IPS-15b (cell line): Measurements from ENCODE around the gene HOXA1.

Experiments
- H3K27me3 ChIP-seq: one replicate; pipeline ENCODE4 v1.6.1; 2013; ENCODE audit warnings: low read length; ENCODE audit not compliant: control insufficient read depth, insufficient read depth
- H3K36me3 ChIP-seq: one replicate; pipeline ENCODE4 v1.6.1; 2013; ENCODE audit warnings: low read length; ENCODE audit not compliant: control insufficient read depth, insufficient read depth
- H3K4me1 ChIP-seq: one replicate; pipeline ENCODE4 v1.6.1; 2013; ENCODE audit warnings: mild to moderate bottlenecking, low read length; ENCODE audit not compliant: control insufficient read depth, insufficient read depth
- H3K4me3 ChIP-seq: one replicate; pipeline ENCODE4 v1.5.1; 2013; ENCODE audit warnings: low read depth, low read length
- H3K9ac ChIP-seq: one replicate; pipeline ENCODE4 v1.6.1; 2013; ENCODE audit warnings: low read depth, mild to moderate bottlenecking, low read length
- H3K9me3 ChIP-seq: one replicate; pipeline ENCODE4 v1.6.1; 2013; ENCODE audit warnings: mild to moderate bottlenecking, low read length; ENCODE audit not compliant: control insufficient read depth, insufficient read depth

The HOXA1 gene

DNA sequence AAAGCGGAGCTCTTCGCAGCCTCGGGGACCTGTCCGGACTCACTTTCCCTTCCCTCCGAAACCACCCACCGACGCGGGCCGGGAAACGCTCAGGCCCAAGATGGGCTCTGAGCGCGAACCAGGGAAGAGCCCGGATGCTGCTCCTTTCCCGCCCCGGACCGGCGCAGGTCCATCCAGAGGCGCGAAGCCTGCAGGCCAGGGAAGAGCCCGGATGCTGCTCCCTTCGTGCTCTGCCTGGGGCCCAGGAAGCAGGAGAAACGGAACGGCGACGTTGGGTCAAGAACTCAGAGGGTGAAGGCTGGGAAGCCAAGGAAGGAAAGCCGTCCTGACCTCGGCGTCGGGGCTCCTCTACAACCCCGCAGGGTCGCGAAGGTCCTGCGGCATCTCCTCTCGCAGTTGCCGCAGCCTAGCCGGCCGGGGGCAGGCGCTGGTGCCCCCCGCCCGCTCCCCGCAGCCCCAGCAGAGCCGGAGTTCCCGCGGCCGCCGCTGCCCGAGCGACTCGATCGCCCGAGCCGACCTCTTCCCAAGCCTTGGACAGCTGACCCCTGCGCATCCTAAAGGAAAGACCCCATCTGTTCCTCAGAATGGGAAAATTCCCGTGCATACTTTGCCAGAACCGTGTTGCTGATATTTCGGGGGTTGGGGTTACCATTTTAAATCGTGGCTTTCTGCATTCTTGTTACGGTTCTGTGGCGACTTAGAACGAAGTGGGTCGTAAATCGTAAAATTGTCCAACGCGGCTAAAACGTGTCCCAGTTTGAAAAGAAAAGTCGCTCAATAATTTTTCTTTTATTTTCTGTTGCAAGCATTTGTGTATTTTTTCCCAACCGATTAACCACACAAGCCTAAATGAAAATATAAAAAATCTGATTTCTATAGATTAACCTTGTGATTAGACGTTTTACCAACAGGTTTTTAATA, 7.5 kb downstream of the HOXA1 start:
- no peak overlapping the region for H3K9ac ChIP-seq
- H3K9me3 ChIP-seq: no peaks in the 10 kb centered on the region
- peaks cover 32% of the 10 kb centered on the region for H3K4me1 ChIP-seq
- H3K4me3 ChIP-seq: peak overlapping the region; percentile 37
- no peaks in the 10 kb centered on the region for H3K36me3 ChIP-seq
- H3K27me3 ChIP-seq: peaks cover 79% of the 10 kb centered on the region

DNA sequence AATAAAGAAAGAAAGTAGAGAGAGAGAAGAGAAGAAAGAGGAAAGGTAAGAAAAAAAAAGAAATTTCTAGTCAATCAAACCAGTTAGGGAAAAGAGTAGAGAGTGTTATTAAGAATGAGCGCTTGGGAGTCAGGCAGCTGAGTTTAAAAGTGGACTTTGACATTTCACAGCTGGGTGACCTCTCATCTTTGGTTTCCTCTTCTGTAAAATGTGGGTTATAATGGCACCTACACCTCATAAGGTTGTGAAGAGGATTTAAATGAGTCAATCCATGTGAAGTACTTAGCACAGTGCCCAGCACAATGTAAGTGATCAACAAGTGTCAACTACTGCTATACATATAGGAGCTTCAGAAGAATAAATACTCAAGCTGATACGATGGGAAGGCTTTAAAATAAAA, 12.2 kb downstream of the HOXA1 start:
- H3K36me3 ChIP-seq: no peaks in the 10 kb centered on the region
- no peaks in the 10 kb centered on the region for H3K9me3 ChIP-seq
- peaks cover 36% of the 10 kb centered on the region for H3K27me3 ChIP-seq

DNA sequence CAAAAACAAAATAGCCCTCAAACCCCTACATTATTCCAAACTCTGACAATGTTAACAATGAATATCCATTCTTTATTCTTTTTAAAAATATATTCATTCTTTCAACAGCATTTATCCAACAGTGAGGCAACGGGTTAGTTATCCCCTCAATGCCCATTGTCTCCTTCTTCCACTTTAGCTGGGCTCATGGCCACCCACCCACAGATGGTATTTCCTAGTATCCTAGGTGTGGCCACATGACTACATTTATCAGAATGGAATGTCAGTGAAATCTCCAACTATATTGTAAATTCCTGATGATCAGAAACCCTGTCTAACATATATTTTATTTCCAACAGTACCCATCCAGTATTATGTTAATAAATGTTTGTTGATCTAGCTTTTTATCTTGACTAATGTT, 13.6 kb downstream of the HOXA1 start:
- H3K9ac ChIP-seq: no peak overlapping the region
- no peaks in the 10 kb centered on the region for H3K9me3 ChIP-seq

More for the DNA sequence above, 12.2 kb downstream of the HOXA1 start:
- H3K4me1 ChIP-seq: peaks cover 4% of the 10 kb centered on the region
- H3K4me3 ChIP-seq: no peak overlapping the region
- H3K9ac ChIP-seq: no peak overlapping the region

DNA sequence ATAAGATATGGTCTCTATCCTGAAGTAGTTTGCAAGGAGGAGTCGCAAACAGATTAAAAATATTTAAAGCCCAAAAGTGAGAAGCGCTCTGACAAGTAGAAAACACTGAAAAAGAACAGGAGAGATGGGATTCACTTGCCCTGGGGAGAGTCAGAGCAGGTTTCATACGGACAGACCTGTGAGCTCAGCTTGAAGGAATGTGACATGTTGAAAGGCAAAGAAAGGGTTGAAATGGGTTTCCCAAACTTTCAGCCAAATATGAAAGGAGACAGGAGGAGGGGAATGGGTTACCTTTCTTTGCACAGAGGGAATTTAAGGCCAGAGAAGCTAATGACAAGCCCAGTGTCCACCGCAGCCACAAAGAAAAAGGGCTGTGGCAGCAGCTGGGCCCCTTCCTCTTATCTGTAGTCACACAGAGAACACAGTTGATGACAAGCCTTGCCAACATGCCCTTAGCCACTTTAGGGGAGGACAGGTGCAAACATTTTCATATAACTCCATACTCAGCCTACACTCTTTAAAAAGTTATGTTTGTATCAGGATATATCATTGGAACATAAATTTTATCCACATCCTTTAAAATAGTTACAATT, 14.9 kb downstream of the HOXA1 start:
- Histone ChIP-seq H3K36me3 (no peaks in the 10 kb centered on the region), H3K9me3 (no peaks in the 10 kb centered on the region), H3K27me3 (peaks cover 11% of the 10 kb centered on the region), H3K4me3 (no peak overlapping the region), H3K9ac (no peak overlapping the region), H3K4me1 (peaks cover 4% of the 10 kb centered on the region)

More for the DNA sequence above, 13.6 kb downstream of the HOXA1 start:
- H3K27me3 ChIP-seq: peaks cover 22% of the 10 kb centered on the region
- no peak overlapping the region for H3K4me3 ChIP-seq
- H3K36me3 ChIP-seq: no peaks in the 10 kb centered on the region
- peaks cover 4% of the 10 kb centered on the region for H3K4me1 ChIP-seq

- H3K4me3 ChIP-seq: no peak overlapping the region
- no peaks in the 10 kb centered on the region for H3K9me3 ChIP-seq
- no peak overlapping the region for H3K9ac ChIP-seq
- H3K4me1 ChIP-seq: peaks cover 4% of the 10 kb centered on the region
- no peaks in the 10 kb centered on the region for H3K36me3 ChIP-seq
- H3K27me3 ChIP-seq: peaks cover 5% of the 10 kb centered on the region
These were observed 16.4 kb downstream of the HOXA1 start for GRCh38 chr7:27079234-27079975.

DNA sequence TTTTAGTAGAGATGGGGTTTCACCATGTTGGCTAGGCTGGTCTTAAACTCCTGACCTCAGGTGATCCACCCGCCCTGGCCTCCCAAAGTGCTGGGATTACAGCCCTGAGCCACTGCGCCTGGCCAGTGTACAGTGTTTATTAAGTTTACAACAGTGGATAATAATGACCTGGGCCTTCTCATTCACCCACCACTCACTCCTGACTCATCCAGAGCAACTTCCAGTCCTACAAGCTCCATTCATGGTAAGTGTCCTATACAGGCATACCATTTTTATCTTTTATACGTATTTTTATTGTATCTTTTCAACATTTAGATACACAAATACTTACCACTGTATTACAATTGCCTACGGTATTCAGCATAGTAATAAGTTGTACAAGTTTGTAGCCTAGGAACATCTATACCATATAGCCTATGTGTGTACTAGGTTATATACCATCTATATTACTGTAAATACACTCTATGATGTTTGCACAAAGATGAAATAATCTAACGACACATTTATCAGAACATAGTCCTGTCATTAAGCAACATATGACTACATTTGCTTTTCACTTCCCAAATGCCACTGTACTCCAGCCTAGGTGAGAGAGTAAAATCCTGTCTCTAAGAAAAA, 17.1 kb downstream of the HOXA1 start:
- Histone ChIP-seq H3K4me1 (peaks cover 4% of the 10 kb centered on the region), H3K27me3 (peaks cover 2% of the 10 kb centered on the region), H3K4me3 (no peak overlapping the region), H3K9me3 (no peaks in the 10 kb centered on the region), H3K9ac (no peak overlapping the region), H3K36me3 (no peaks in the 10 kb centered on the region)

- H3K27me3 ChIP-seq: no peaks in the 10 kb centered on the region
- H3K9ac ChIP-seq: no peak overlapping the region
- H3K4me3 ChIP-seq: no peak overlapping the region
- H3K4me1 ChIP-seq: no peaks in the 10 kb centered on the region
- no peaks in the 10 kb centered on the region for H3K36me3 ChIP-seq
- no peaks in the 10 kb centered on the region for H3K9me3 ChIP-seq
These were observed 22.7 kb downstream of the HOXA1 start for GRCh38 chr7:27073076-27073475.

- no peaks in the 10 kb centered on the region for H3K9me3 ChIP-seq
- H3K27me3 ChIP-seq: no peaks in the 10 kb centered on the region
- H3K4me3 ChIP-seq: no peak overlapping the region
- no peak overlapping the region for H3K9ac ChIP-seq
- H3K4me1 ChIP-seq: no peaks in the 10 kb centered on the region
- H3K36me3 ChIP-seq: no peaks in the 10 kb centered on the region
These were observed 24.0 kb downstream of the HOXA1 start for GRCh38 chr7:27071622-27072390.

DNA sequence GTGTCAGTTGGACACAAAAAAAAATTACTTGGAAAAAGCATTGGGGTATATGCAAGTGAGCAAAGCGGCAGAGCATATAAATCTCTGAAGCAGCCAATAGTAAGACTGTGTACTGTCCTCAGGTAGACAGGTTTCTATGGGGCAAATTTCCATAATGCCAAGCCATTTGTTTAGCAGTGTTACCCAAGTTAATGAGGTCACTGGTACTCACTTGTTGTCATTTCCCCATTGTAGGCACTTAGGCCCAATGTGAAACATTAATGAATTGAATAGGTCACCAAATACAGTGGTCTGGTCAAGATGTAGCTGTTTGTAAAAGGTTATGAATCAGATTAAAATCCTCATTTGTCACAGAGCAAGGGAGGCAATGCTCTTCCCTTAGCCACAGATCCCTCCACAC, 27.5 kb downstream of the HOXA1 start:
- no peak overlapping the region for H3K9ac ChIP-seq
- H3K9me3 ChIP-seq: no peaks in the 10 kb centered on the region
- H3K4me3 ChIP-seq: no peak overlapping the region
- H3K36me3 ChIP-seq: no peaks in the 10 kb centered on the region
- H3K4me1 ChIP-seq: no peaks in the 10 kb centered on the region
- no peaks in the 10 kb centered on the region for H3K27me3 ChIP-seq

DNA sequence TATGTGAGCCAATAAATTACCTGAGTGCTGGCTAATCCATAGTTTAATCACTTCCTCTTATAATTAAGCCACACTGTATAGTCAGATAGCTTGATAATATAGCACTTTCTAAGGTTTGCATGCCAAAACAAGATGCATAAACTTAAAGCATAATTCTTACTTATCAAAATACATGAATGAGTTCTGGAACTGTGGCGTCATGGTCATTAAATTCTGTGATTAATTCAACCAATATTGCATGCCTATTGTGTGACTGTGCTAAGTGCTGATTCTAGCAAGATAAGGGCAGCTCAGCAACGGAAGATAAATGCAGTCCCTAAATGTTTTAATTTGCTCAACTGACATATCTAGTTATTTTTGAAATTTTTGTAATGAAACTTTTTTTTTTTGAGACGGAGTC, 29.7 kb downstream of the HOXA1 start:
- H3K4me1 ChIP-seq: no peaks in the 10 kb centered on the region
- H3K36me3 ChIP-seq: no peaks in the 10 kb centered on the region
- no peak overlapping the region for H3K4me3 ChIP-seq
- no peaks in the 10 kb centered on the region for H3K9me3 ChIP-seq
- H3K9ac ChIP-seq: no peak overlapping the region
- no peaks in the 10 kb centered on the region for H3K27me3 ChIP-seq

- Histone ChIP-seq H3K9ac (no peak overlapping the region), H3K4me1 (no peaks in the 10 kb centered on the region), H3K9me3 (no peaks in the 10 kb centered on the region), H3K27me3 (no peaks in the 10 kb centered on the region), H3K36me3 (no peaks in the 10 kb centered on the region), H3K4me3 (no peak overlapping the region)
These were observed 30.1 kb downstream of the HOXA1 start for GRCh38 chr7:27065709-27066108.
